PFSK-1 (cell line): Measurements from ENCODE around the gene GRAMD1B.

Source experiments
- FOXP2 ChIP-seq: optimal IDR thresholded peaks from 2 replicates; pipeline ENCODE3; 2011; ENCODE audit warnings: borderline replicate concordance, control low read depth, inconsistent platforms; ENCODE audit not compliant: insufficient read depth; ENCODE audit errors: extremely low read length, extremely low read depth
- POLR2AphosphoS5 ChIP-seq: IDR thresholded peaks from 2 replicates; pipeline ENCODE4 v1.6.1; 2012; ENCODE audit warnings: low read depth, mild to moderate bottlenecking, control low read depth, low read length, moderate library complexity
- REST ChIP-seq, 2 experiments: IDR thresholded peaks; 2 replicates each; pipeline versions ENCODE4 v1.6.1 to v1.8.0; 2011 to 2012; ENCODE audit warnings: low read depth in 2 of 2, low read length in 2 of 2, control low read depth in 1 of 2, inconsistent platforms in 1 of 2, mild to moderate bottlenecking in 1 of 2, moderate library complexity in 1 of 2; ENCODE audit not compliant: insufficient read depth in 1 of 2
- SIN3A ChIP-seq: IDR thresholded peaks from 2 replicates; pipeline ENCODE4 v1.6.1; 2012; ENCODE audit warnings: mild to moderate bottlenecking, low read length, moderate library complexity, borderline replicate concordance; ENCODE audit not compliant: insufficient read depth
- TAF1 ChIP-seq: IDR thresholded peaks from 2 replicates; pipeline ENCODE4 v1.6.1; 2012; ENCODE audit warnings: low read length, control low read depth, borderline replicate concordance; ENCODE audit not compliant: insufficient read depth

GRAMD1B gene

GRCh38 chr11:123469089-123469488, 39.0 kb downstream of the GRAMD1B start:
- peak; percentile 47; the same call in 1 of the 2 replicates for TF ChIP-seq TAF1
- TF ChIP-seq SIN3A: peak; percentile 75; the same call in 1 of the 2 replicates
- no peak for TF ChIP-seq FOXP2

GRCh38 chr11:123469586-123469985, 39.5 kb downstream of the GRAMD1B start:
- no peak for TF ChIP-seq POLR2AphosphoS5
- TF ChIP-seq REST (IDR thresholded peaks at IDR 0.05; ENCODE audit: insufficient read depth in 1 of 2, low read depth in 2 of 2, low read length in 2 of 2): no peak
- no peak for TF ChIP-seq FOXP2
- no peak for TF ChIP-seq SIN3A
- no peak for TF ChIP-seq TAF1

- TF ChIP-seq REST (IDR thresholded peaks at IDR 0.05; ENCODE audit: insufficient read depth in 1 of 2, low read depth in 2 of 2, low read length in 2 of 2) (no peak), TAF1 (no peak), FOXP2 (no peak), POLR2AphosphoS5 (no peak), SIN3A (no peak)
Observed at GRCh38 chr11:123470842-123471241, 40.8 kb downstream of the GRAMD1B start.

- TF ChIP-seq FOXP2 (no peak), TAF1 (no peak), POLR2AphosphoS5 (no peak), REST (IDR thresholded peaks at IDR 0.05; ENCODE audit: insufficient read depth in 1 of 2, low read depth in 2 of 2, low read length in 2 of 2) (no peak), SIN3A (no peak)
Observed at GRCh38 chr11:123472236-123472935, 42.3 kb downstream of the GRAMD1B start.

GRCh38 chr11:123473941-123474677, 44.0 kb downstream of the GRAMD1B start:
- no peak for TF ChIP-seq REST (IDR thresholded peaks at IDR 0.05; ENCODE audit: insufficient read depth in 1 of 2, low read depth in 2 of 2, low read length in 2 of 2)
